Peyer's patch (tissue), 4 donors: ENCODE measurements around the gene RBM44. TPM values are rescaled to one million over a fixed set of nuclear protein-coding genes. Genes with fewer than 3 reads are reported as not detected.

Source experiments
- DNase-seq, 3 donors: peaks; one replicate each; pipeline ENCODE4 v3.0.0-alpha.2; 2017 to 2019
- H3K27ac ChIP-seq, 4 donors: fragments of 200-600 bp; sonication (generic); one replicate each; pipeline ENCODE4 v1.5.1; 2016 to 2019
- H3K27me3 ChIP-seq, 2 donors: fragments of 200-600 bp; sonication (generic); one replicate each; pipeline ENCODE4 v1.5.1; 2019
- H3K36me3 ChIP-seq, 3 donors: fragments of 200-600 bp; sonication (generic); one replicate each; pipeline ENCODE4 v1.5.1; 2016 to 2019
- H3K4me1 ChIP-seq, 4 donors: fragments of 200-600 bp; sonication (generic); one replicate each; pipeline ENCODE4 v1.5.1; 2016 to 2019
- H3K4me3 ChIP-seq, 4 donors: fragments of 200-600 bp; sonication (generic); 1 replicate in 3 of 4; 2 replicates in 1 of 4; pipeline ENCODE4 v1.5.1; 2016 to 2019; ENCODE audit warnings: mild to moderate bottlenecking in 1 of 4
- H3K9me3 ChIP-seq, 4 donors: fragments of 200-600 bp; sonication (generic); one replicate each; pipeline ENCODE4 v1.5.1; 2016 to 2019; ENCODE audit warnings: mild to moderate bottlenecking in 1 of 4
- POLR2A ChIP-seq, 2 donors: fragments of 450-650 bp; IDR thresholded peaks; one replicate each; pipeline ENCODE4 v1.5.1; 2017; ENCODE audit warnings: antibody characterized with exemption in 2 of 2, mild to moderate bottlenecking in 2 of 2, moderate library complexity in 2 of 2
- total RNA-seq, 4 donors: library from RNA; depleted of rRNA; stranded (reverse); fragments of >200 nt; gene quantifications; one replicate each; pipeline ENCODE4 v1.1.0, GENCODE V29; 2016
- TF ChIP-seq, protein P1 (sequence below), 6 experiments: fragments of 450-650 bp in 4 of 6; fragments of 200-600 bp in 2 of 6; sonication (generic) in 1 of 6; IDR thresholded peaks; one replicate each; pipeline ENCODE4 v1.5.1; 2017 to 2019; ENCODE audit warnings: antibody characterized with exemption in 6 of 6, mild to moderate bottlenecking in 3 of 6, moderate library complexity in 1 of 6

The RBM44 gene
- total RNA-seq, 4 donors from 2014 or later = 0.38 to 2.5 (median 1.4) TPM

DNA sequence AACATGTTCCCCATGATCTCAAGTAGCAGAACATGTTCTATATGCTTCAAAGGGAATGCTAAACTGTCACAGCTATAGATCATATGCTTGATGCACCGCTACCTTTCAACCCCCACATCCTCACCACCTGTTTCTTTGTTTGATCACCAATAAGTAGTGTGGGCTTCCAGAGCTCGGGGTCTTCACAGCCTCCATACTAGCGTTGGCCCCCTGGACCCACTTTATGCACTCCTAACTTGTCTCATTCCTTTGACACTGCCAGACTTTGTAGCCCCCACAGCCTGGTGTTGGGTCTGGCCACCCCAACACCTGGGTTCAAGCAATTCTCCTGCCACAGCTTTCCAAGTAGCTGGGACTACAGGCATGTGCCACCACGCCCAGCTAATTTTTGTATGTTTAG, 11.6 kb upstream of the RBM44 start:
- TF ChIP-seq POLR2A (IDR thresholded peaks at IDR 0.05) = no peak
- TF ChIP-seq, protein P1, sequence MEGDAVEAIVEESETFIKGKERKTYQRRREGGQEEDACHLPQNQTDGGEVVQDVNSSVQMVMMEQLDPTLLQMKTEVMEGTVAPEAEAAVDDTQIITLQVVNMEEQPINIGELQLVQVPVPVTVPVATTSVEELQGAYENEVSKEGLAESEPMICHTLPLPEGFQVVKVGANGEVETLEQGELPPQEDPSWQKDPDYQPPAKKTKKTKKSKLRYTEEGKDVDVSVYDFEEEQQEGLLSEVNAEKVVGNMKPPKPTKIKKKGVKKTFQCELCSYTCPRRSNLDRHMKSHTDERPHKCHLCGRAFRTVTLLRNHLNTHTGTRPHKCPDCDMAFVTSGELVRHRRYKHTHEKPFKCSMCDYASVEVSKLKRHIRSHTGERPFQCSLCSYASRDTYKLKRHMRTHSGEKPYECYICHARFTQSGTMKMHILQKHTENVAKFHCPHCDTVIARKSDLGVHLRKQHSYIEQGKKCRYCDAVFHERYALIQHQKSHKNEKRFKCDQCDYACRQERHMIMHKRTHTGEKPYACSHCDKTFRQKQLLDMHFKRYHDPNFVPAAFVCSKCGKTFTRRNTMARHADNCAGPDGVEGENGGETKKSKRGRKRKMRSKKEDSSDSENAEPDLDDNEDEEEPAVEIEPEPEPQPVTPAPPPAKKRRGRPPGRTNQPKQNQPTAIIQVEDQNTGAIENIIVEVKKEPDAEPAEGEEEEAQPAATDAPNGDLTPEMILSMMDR (IDR thresholded peaks at IDR 0.05) = no peak
- no peaks in the 10 kb centered on the region for H3K27me3 ChIP-seq
- peaks cover 0 to 9% (median 0%) of the 10 kb centered on the region in 4 donors for H3K9me3 ChIP-seq
- H3K4me1 ChIP-seq = no peaks in the 10 kb centered on the region
- H3K27ac ChIP-seq = no peak overlapping the region
- no peak for DNase-seq
- no peak overlapping the region for H3K4me3 ChIP-seq
- H3K36me3 ChIP-seq = peaks cover 0 to 8% (median 0%) of the 10 kb centered on the region in 3 donors

DNA sequence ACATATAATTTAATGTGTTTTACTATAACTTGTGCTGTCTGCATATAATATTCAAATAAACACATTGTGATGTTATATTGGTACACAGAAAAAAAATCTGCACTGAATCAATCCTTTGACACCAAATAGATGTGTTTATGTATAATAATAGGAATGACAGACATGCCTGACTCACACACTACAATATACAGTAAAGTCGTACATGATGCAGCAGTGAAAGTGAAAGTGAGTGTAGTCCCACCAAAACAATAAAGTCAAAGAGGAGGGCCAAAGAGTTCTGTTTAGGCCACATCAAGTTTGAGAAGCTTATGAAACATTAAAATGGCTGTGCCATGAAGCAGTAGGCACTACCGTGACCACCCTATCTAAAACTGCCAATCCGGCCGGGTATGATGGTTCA, 8.2 kb upstream of the RBM44 start:
- Histone ChIP-seq H3K4me3 (no peak overlapping the region), H3K27ac (no peak overlapping the region), H3K36me3 (no peaks in the 10 kb centered on the region), H3K27me3 (no peaks in the 10 kb centered on the region), H3K4me1 (no peaks in the 10 kb centered on the region), H3K9me3 (peaks cover 0 to 9% (median 0%) of the 10 kb centered on the region in 4 donors)
- TF ChIP-seq POLR2A (IDR thresholded peaks at IDR 0.05) = no peak
- DNase-seq = no peak

DNA sequence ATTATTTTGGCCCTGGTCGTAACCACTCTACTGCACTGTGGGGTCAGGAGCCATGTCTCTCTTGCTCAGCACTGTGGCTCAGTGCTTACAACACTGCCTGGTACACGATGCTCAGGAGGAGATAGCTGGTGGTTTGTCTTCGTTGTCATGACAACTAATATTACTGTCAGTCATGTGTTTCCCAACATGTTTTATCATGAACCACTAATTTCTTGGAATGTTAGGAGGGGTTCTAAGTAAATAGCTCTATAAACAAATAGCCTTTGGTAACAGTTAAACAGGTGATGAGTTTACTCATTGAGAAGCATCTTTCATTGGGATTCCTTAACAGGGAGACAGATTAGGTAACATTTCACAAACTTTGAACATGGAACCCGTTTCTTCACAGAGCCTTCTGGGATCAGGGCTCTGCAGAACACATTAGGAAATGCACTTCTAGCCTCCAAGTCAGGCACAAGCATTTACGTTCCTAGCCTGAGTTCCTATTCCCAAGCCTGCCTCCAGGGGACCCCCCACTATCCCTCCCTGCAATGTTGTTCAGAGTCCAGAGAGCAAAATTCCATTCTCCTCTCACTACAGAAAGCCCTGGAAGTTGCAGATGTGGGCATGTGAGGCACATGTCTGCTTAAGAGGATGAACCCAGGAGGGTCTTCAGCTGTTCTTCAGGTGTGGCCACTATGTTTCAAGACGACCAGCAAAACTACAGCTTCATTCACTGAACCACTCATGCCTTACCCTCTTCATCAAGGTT, 6.4 kb upstream of the RBM44 start:
- TF ChIP-seq, protein P1 (IDR thresholded peaks at IDR 0.05) = no peak
- TF ChIP-seq POLR2A (IDR thresholded peaks at IDR 0.05) = no peak
- Histone ChIP-seq H3K36me3 (no peaks in the 10 kb centered on the region), H3K4me1 (no peaks in the 10 kb centered on the region), H3K9me3 (peaks cover 0 to 2% (median 0%) of the 10 kb centered on the region in 4 donors), H3K27me3 (no peaks in the 10 kb centered on the region), H3K4me3 (no peak overlapping the region), H3K27ac (no peak overlapping the region)
- DNase-seq = no peak

DNA sequence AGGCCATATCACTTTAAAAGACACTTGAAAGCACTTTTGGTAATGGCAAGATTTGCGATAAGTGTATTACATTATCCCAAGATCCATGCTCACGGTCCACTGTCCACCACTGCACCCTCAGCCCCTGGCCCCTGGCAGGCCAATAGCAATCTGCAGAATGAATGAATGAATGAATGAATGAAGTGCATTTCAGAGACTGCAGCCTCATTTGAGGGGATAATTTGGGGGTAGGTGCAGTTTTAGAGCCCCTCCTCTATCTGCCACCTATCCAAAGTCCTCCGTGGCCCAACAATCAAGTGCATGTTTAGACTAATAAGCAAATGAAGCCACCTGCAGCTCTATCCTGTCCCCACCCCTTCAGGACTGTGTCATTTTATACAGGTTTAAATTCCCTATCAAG, 1.3 kb upstream of the RBM44 start:
- no peak overlapping the region for H3K27ac ChIP-seq

DNA sequence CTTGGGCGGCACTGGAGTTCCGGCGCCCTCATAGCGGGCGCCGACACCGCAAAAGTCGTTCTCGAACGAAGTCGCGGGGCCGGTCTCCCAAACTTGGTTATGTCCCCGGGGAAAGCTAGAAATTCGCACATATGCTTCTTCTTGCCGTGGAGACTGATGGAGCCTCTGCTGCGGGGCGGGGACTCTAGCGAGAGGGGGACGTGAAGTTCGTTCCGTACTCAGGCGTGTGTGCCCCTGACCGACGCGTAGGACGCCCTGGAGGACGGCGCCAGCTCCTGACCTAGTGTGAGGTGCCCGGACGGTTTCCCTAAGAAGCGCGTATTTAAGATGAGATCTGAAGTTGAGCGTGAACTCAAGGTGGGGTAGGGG, 465 bp downstream of the RBM44 start:
- Histone ChIP-seq H3K9me3 (peaks cover 0 to 4% (median 2%) of the 10 kb centered on the region in 4 donors), H3K27ac (no peak overlapping the region), H3K4me3 (no peak overlapping the region), H3K36me3 (no peaks in the 10 kb centered on the region), H3K27me3 (no peaks in the 10 kb centered on the region), H3K4me1 (no peaks in the 10 kb centered on the region)
- TF ChIP-seq, protein P1 (IDR thresholded peaks at IDR 0.05) = no peak
- no peak for TF ChIP-seq POLR2A (IDR thresholded peaks at IDR 0.05)
- no peak for DNase-seq

More for the DNA sequence above, 1.3 kb upstream of the RBM44 start:
- no peak for DNase-seq
- no peaks in the 10 kb centered on the region for H3K36me3 ChIP-seq
- no peak for TF ChIP-seq POLR2A (IDR thresholded peaks at IDR 0.05)
- TF ChIP-seq, protein P1 (IDR thresholded peaks at IDR 0.05) = no peak
- H3K27me3 ChIP-seq = no peaks in the 10 kb centered on the region
- no peaks in the 10 kb centered on the region for H3K4me1 ChIP-seq
- peaks cover 0 to 4% (median 2%) of the 10 kb centered on the region in 4 donors for H3K9me3 ChIP-seq
- H3K4me3 ChIP-seq = no peak overlapping the region

DNA sequence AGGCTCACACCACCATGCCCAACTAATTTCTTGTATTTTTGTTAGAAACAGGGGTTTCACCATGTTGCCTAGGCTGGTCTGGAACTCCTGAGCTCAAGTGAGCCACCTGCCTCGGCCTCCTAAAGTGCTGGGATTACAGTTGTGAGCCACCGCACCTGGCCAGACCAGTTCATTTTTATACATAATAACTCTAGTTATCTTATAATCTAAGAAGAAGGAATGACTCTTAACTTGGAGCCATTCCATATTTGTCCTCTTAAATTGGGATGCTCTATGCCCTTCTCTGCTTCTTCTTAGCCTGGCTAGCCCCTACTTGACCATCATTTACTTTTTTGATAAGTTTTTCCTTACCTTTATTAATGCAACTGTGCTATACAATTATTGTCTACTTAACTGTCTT, 2.9 kb downstream of the RBM44 start:
- Histone ChIP-seq H3K27ac (no peak overlapping the region), H3K4me1 (no peaks in the 10 kb centered on the region), H3K36me3 (no peaks in the 10 kb centered on the region), H3K4me3 (no peak overlapping the region), H3K9me3 (peaks cover 0 to 4% (median 2%) of the 10 kb centered on the region in 4 donors), H3K27me3 (no peaks in the 10 kb centered on the region)
- no peak for DNase-seq
- TF ChIP-seq, protein P1 (IDR thresholded peaks at IDR 0.05) = no peak
- TF ChIP-seq POLR2A (IDR thresholded peaks at IDR 0.05) = no peak
